HG03457 (cell line): Measurements from ENCODE around the gene MAF.

Experiments used
- ATAC-seq: cut with Tn5 transposase; IDR thresholded peaks from one replicate; pipeline ENCODE4 v1.9.1; 2021; ENCODE audit warnings: moderate number of reproducible peaks; ENCODE audit not compliant: unreplicated experiment

The MAF gene

DNA sequence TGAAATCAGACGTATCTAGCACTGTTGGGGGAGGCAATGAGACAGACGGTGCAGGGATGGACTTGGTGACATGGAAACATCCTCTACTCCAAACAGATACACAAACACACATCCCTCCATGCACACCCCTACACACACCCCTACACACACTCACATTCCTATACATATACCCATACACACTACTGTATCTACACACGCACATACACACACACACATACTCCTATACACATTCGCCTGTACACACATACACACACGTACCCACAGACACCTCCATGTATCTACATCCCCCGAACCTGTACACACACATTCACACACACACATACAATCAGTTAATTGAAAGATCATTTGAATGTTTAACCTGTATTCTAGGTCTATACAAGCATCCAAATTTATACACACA is 53.5 kb downstream of the MAF start:
- ATAC-seq, result no peak
